H1 (cell line): ENCODE data around the gene MYPN. TPM values are rescaled to one million over a fixed set of nuclear protein-coding genes. Genes with fewer than 3 reads are reported as not detected.

ENCODE experiments used
- CTCF ChIA-PET: fragments of 300-600 bp; sonication (Branson Sonifier 250); formaldehyde crosslinking; loops from one replicate; lab custom pipeline; 2021; ENCODE audit not compliant: partially characterized antibody; lab: Charles Lee
- POLR2A ChIA-PET: fragments of 300-600 bp; sonication (Branson Sonifier 250); formaldehyde crosslinking; loops from one replicate; lab custom pipeline; 2021; ENCODE audit warnings: inconsistent platforms; ENCODE audit not compliant: partially characterized antibody; lab: Charles Lee
- DNase-seq, 2 experiments: peaks; one replicate each; pipeline versions ENCODE4 v3.0.0 to v3.0.0-alpha.2; 2010 to 2022; ENCODE audit warnings: low spot score in 2 of 2, low read depth in 1 of 2, mixed read lengths in 1 of 2
- FAIRE-seq: peaks from 2 replicates; lab custom pipeline; 2011; peaks lifted over from hg19 to GRCh38; lab: Jason Lieb, UNC
- H2AFZ ChIP-seq: 2 replicates; pipeline ENCODE4 v1.8.1; 2012; ENCODE audit warnings: low read length, inconsistent platforms
- H2AK5ac ChIP-seq: 2 replicates; pipeline ENCODE4 v1.6.1; 2013; ENCODE audit warnings: low read depth, low read length
- H2BK120ac ChIP-seq: replicated peaks from 2 replicates; pipeline ENCODE3; 2013; ENCODE audit warnings: low read depth, low read length, inconsistent platforms
- H2BK12ac ChIP-seq: 2 replicates; pipeline ENCODE4 v1.6.1; 2013; ENCODE audit warnings: low read depth, low read length
- H2BK15ac ChIP-seq: 2 replicates; pipeline ENCODE4 v1.6.1; 2013; ENCODE audit warnings: low read length
- H2BK20ac ChIP-seq: 2 replicates; pipeline ENCODE4 v1.6.1; 2013; ENCODE audit warnings: low read length
- H2BK5ac ChIP-seq: 2 replicates; pipeline ENCODE4 v1.6.1; 2013; ENCODE audit warnings: low read depth, low read length
- H3K14ac ChIP-seq: 2 replicates; pipeline ENCODE4 v1.6.1; 2013; ENCODE audit warnings: inconsistent platforms; ENCODE audit not compliant: insufficient read length
- H3K18ac ChIP-seq: 2 replicates; pipeline ENCODE4 v1.6.1; 2013; ENCODE audit warnings: low read length; ENCODE audit errors: extremely low read depth
- H3K23ac ChIP-seq: 2 replicates; pipeline ENCODE4 v1.6.1; 2013; ENCODE audit warnings: inconsistent platforms; ENCODE audit not compliant: insufficient read length
- H3K23me2 ChIP-seq: 2 replicates; pipeline ENCODE4 v1.6.1; 2013; ENCODE audit warnings: low read depth, low read length
- H3K27ac ChIP-seq: 2 replicates; pipeline ENCODE4 v1.6.1; 2011; ENCODE audit warnings: low read depth, low read length, inconsistent platforms
- H3K27me3 ChIP-seq, 4 experiments: replicated peaks in 1 of 4; 1 replicate in 1 of 4; 2 replicates in 3 of 4; pipeline versions ENCODE4 v1.6.1 to v1.8.1; 2011 to 2013; ENCODE audit warnings: low read length in 3 of 4, mild to moderate bottlenecking in 3 of 4, inconsistent platforms in 2 of 4, mixed read lengths in 2 of 4, moderate library complexity in 1 of 4; ENCODE audit not compliant: control insufficient read depth in 3 of 4, insufficient read depth in 3 of 4; ENCODE audit errors: extremely low read depth in 1 of 4
- H3K36me3 ChIP-seq, 4 experiments: 2 replicates each; pipeline versions ENCODE4 v1.6.1 to v1.8.1; 2011 to 2013; ENCODE audit warnings: mild to moderate bottlenecking in 4 of 4, low read length in 3 of 4, moderate library complexity in 2 of 4, control low read depth in 1 of 4, inconsistent platforms in 1 of 4; ENCODE audit not compliant: insufficient read depth in 4 of 4, control insufficient read depth in 2 of 4
- H3K4ac ChIP-seq: replicated peaks from 2 replicates; pipeline ENCODE3; 2013; ENCODE audit warnings: low read length, low read depth, mixed read lengths, inconsistent platforms; ENCODE audit not compliant: insufficient read length
- H3K4me1 ChIP-seq, 4 experiments: replicated peaks in 1 of 4; 1 replicate in 1 of 4; 2 replicates in 3 of 4; pipeline versions ENCODE4 v1.6.1 to v1.8.1; 2011 to 2013; ENCODE audit warnings: low read length in 3 of 4, inconsistent platforms in 2 of 4, mixed read lengths in 1 of 4; ENCODE audit not compliant: insufficient read depth in 4 of 4, control insufficient read depth in 3 of 4
- H3K4me2 ChIP-seq, 2 experiments: 2 replicates each; pipeline versions ENCODE4 v1.6.1 to v1.8.1; 2011 to 2013; ENCODE audit warnings: low read depth in 2 of 2, low read length in 2 of 2, control low read depth in 1 of 2, inconsistent platforms in 1 of 2, mild to moderate bottlenecking in 1 of 2; ENCODE audit not compliant: insufficient read depth in 1 of 2
- H3K4me3 ChIP-seq, 4 experiments: fragments of 200-600, 300-600 bp in 1 of 4; sonication (generic), shearing (Covaris generic), sonication (Bioruptor Twin) in 1 of 4; 2 replicates each; pipeline versions ENCODE4 v1.5.1 to v1.8.1; 2011 to 2016; ENCODE audit warnings: low read length in 4 of 4, low read depth in 3 of 4, control low read depth in 2 of 4, inconsistent platforms in 2 of 4, mild to moderate bottlenecking in 2 of 4, mixed read lengths in 1 of 4, moderate library complexity in 1 of 4; ENCODE audit not compliant: insufficient read depth in 2 of 4; ENCODE audit errors: extremely low read depth in 1 of 4
- H3K56ac ChIP-seq: replicated peaks from 2 replicates; pipeline ENCODE3; 2013; ENCODE audit warnings: low read depth, mild to moderate bottlenecking, mixed read lengths, low read length, inconsistent platforms; ENCODE audit not compliant: insufficient read length
- H3K79me1 ChIP-seq: 2 replicates; pipeline ENCODE4 v1.6.1; 2013; ENCODE audit warnings: low read depth, low read length, control low read depth
- H3K79me2 ChIP-seq, 2 experiments: 2 replicates each; pipeline versions ENCODE4 v1.6.1 to v1.8.1; 2012 to 2013; ENCODE audit warnings: low read length in 2 of 2, mild to moderate bottlenecking in 2 of 2, inconsistent platforms in 1 of 2; ENCODE audit not compliant: insufficient read depth in 2 of 2, control insufficient read depth in 1 of 2
- H3K9ac ChIP-seq, 4 experiments: replicated peaks in 1 of 4; 1 replicate in 1 of 4; 2 replicates in 3 of 4; pipeline versions ENCODE4 v1.6.1 to v1.8.1; 2011 to 2013; ENCODE audit warnings: low read depth in 3 of 4, low read length in 3 of 4, control low read depth in 2 of 4, mild to moderate bottlenecking in 2 of 4, moderate library complexity in 2 of 4, inconsistent platforms in 1 of 4; ENCODE audit errors: extremely low read depth in 1 of 4
- H3K9me3 ChIP-seq, 2 experiments: 2 replicates each; pipeline versions ENCODE4 v1.6.1 to v1.8.1; 2012 to 2013; ENCODE audit warnings: mild to moderate bottlenecking in 2 of 2, moderate library complexity in 2 of 2, control low read depth in 1 of 2, inconsistent platforms in 1 of 2, low read depth in 1 of 2, low read length in 1 of 2, mixed read lengths in 1 of 2; ENCODE audit not compliant: insufficient read depth in 2 of 2
- H4K20me1 ChIP-seq, 2 experiments: replicated peaks in 1 of 2; 2 replicates each; pipeline versions ENCODE3 to v1.8.1; 2011 to 2013; ENCODE audit warnings: inconsistent platforms in 2 of 2, low read length in 2 of 2, mild to moderate bottlenecking in 1 of 2; ENCODE audit not compliant: insufficient read depth in 2 of 2, control insufficient read depth in 1 of 2
- H4K5ac ChIP-seq: 2 replicates; pipeline ENCODE4 v1.6.1; 2013; ENCODE audit warnings: low read length, low read depth, mixed read lengths, inconsistent platforms; ENCODE audit not compliant: insufficient read length
- H4K8ac ChIP-seq: 2 replicates; pipeline ENCODE4 v1.8.0; 2013; ENCODE audit warnings: mild to moderate bottlenecking, moderate library complexity, low read length, inconsistent platforms; ENCODE audit not compliant: insufficient read depth; ENCODE audit errors: extremely low read depth
- H4K91ac ChIP-seq: replicated peaks from 2 replicates; pipeline ENCODE3; 2013; ENCODE audit warnings: low read length, mixed read lengths, inconsistent platforms; ENCODE audit not compliant: insufficient read length
- CBX8 ChIP-seq: fragments of 300-800, 300-1000 bp; sonication (generic); IDR thresholded peaks from 2 replicates; pipeline ENCODE4 v1.7.1; 2016; ENCODE audit warnings: low read depth, low read length, borderline replicate concordance
- EGR1 ChIP-seq: IDR thresholded peaks from 2 replicates; pipeline ENCODE4 v1.6.1; 2011; ENCODE audit warnings: low read depth, low read length, borderline replicate concordance
- GABPA ChIP-seq: IDR thresholded peaks from 2 replicates; pipeline ENCODE4 v1.6.1; 2011; ENCODE audit warnings: mild to moderate bottlenecking, low read length, moderate library complexity, borderline replicate concordance; ENCODE audit not compliant: insufficient read depth
- KDM5A ChIP-seq: fragments of 200-600 bp; IDR thresholded peaks from 2 replicates; pipeline ENCODE4 v1.7.1; 2012; ENCODE audit warnings: mild to moderate bottlenecking, low read length, inconsistent platforms, mixed read lengths
- POLR2AphosphoS5 ChIP-seq: IDR thresholded peaks from 2 replicates; pipeline ENCODE4 v1.6.1; 2011; ENCODE audit warnings: low read depth, low read length
- SIX5 ChIP-seq: IDR thresholded peaks from 2 replicates; pipeline ENCODE4 v1.6.1; 2011; ENCODE audit warnings: mild to moderate bottlenecking, low read depth, low read length
- TAF1 ChIP-seq: IDR thresholded peaks from 2 replicates; pipeline ENCODE4 v1.6.1; 2011; ENCODE audit warnings: mild to moderate bottlenecking, low read depth, low read length
- WGBS, 2 experiments: shearing (Covaris generic) in 1 of 2; methylation state at CpG; one replicate each; pipeline versions ENCODE4 v1.1.6 to v1.1.7; 2013 to 2015; ENCODE audit warnings: low lambda C conversion rate in 2 of 2, mixed read lengths in 2 of 2, inconsistent platforms in 1 of 2, low coverage in 1 of 2, missing lambda C conversion rate in 1 of 2; ENCODE audit not compliant: insufficient replicate concordance in 2 of 2, insufficient coverage in 1 of 2, insufficient read length in 1 of 2; ENCODE audit errors: extremely low coverage in 1 of 2, missing lambda C conversion rate in 1 of 2; 5-methylcytosine and 5-hydroxymethylcytosine counted together
- polyA plus RNA-seq, 7 experiments: library from polyadenylated mRNA; depleted of rRNA in 3 of 7; stranded (reverse) in 5 of 7; unstranded in 2 of 7; fragments of >200 nt in 5 of 7; fragments of 200-250 nt in 2 of 7; gene quantifications; 1 replicate in 5 of 7; 2 replicates in 1 of 7; 4 replicates in 1 of 7; pipeline versions ENCODE4 v1.2.1 to v1.2.3, GENCODE V29; 2011 to 2013; ENCODE audit warnings: missing spikeins in 2 of 7, mixed read lengths in 2 of 7
- total RNA-seq: library from RNA; stranded (reverse); fragmentation: NEBNext Ultra II Directional; extraction: Animal tissue kit (Norgen Biotek cat#: 25700); gene quantifications from 2 replicates; pipeline ENCODE4 v1.2.1, GENCODE V29; 2021
- TF ChIP-seq, protein P1 (sequence below): IDR thresholded peaks from 2 replicates; pipeline ENCODE4 v1.6.1; 2012; ENCODE audit warnings: inconsistent platforms

MYPN gene
- total and polyA plus RNA-seq, 2 of the 8 experiments (the other 6 are each of a cell fraction or from before 2014, with no cell fraction given) = not detected

DNA sequence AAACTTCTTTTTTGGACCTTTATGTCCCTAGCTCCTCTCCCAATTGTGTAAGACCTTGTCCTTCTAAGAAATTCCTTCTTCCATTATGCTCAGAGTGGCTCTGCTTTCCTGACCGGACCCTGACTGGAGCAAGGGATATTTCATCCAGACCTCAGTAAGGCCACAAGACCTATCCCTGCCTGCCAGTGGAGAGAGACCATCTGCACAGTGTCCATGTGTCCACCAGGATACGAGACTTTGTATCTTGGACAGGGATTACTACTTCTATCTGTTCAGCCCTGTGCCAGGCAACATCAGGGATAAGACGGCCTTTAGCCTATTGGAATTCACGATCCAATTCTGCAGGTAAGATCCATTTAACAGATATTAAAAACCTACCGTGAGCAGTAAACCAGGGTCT lies 129.8 kb downstream of the MYPN start:
- H3K27me3 ChIP-seq = no peaks in the 10 kb centered on the region
- H4K91ac ChIP-seq = no peak overlapping the region
- H3K56ac ChIP-seq = no peak overlapping the region
- DNase-seq = no peak
- H3K23ac ChIP-seq = no peak overlapping the region
- no peak overlapping the region for H2BK12ac ChIP-seq
- no peak overlapping the region for H2BK15ac ChIP-seq
- H3K79me1 ChIP-seq = no peaks in the 10 kb centered on the region; the same call in 1 of the 2 replicates
- H3K14ac ChIP-seq = no peak overlapping the region
- CTCF ChIA-PET = interaction anchor here (0.6 to 0.7 kb wide), 2 partner anchors 156 to 399 kb away, joined by 3 to 4 read pairs; no protein-coding TSS in a partner anchor
- H2BK5ac ChIP-seq = no peak overlapping the region
- H3K9me3 ChIP-seq = no peaks in the 10 kb centered on the region
- no peak overlapping the region for H2AFZ ChIP-seq
- H3K36me3 ChIP-seq = no peaks in the 10 kb centered on the region
- FAIRE-seq = no peak
- no peaks in the 10 kb centered on the region for H3K4me1 ChIP-seq
- H3K18ac ChIP-seq = no peak overlapping the region
- H4K8ac ChIP-seq = no peak overlapping the region
- H2BK20ac ChIP-seq = no peak overlapping the region
- H3K4me3 ChIP-seq = no peak overlapping the region
- H3K4ac ChIP-seq = no peak overlapping the region
- H2BK120ac ChIP-seq = no peak overlapping the region
- no peaks in the 10 kb centered on the region for H3K23me2 ChIP-seq
- no peaks in the 10 kb centered on the region for H3K79me2 ChIP-seq
- no peak overlapping the region for H3K9ac ChIP-seq
- H4K5ac ChIP-seq = no peak overlapping the region
- 94% methylated on average over 5 of the region's 5 CpGs; no CpG with 5 or more reads in 1 of the 2 experiments for WGBS, 2 experiments
- POLR2A ChIA-PET = interaction anchor here (0.9 to 1.9 kb wide), 2 partner anchors 8 to 93 kb away, joined by 4 to 7 read pairs; partner anchors contain the start of gene HNRNPH3
- no peak overlapping the region for H2AK5ac ChIP-seq
- H3K4me2 ChIP-seq = no peak overlapping the region
- H3K27ac ChIP-seq = no peak overlapping the region
- H4K20me1 ChIP-seq = no peaks in the 10 kb centered on the region
- TF ChIP-seq TAF1 (no peak), GABPA (no peak), EGR1 (no peak), CBX8 (no peak), SIX5 (no peak), KDM5A (no peak), POLR2AphosphoS5 (no peak)
- TF ChIP-seq, protein P1, sequence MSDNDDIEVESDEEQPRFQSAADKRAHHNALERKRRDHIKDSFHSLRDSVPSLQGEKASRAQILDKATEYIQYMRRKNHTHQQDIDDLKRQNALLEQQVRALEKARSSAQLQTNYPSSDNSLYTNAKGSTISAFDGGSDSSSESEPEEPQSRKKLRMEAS = no peak
